Lower leg skin (tissue), 3 donors: ENCODE results near the gene SMOC1.

Experiments used
- POLR2A ChIP-seq, 2 donors: fragments of 450-650 bp; IDR thresholded peaks; one replicate each; pipeline ENCODE4 v1.6.1; 2016 to 2017; ENCODE audit warnings: antibody characterized with exemption in 2 of 2, mild to moderate bottlenecking in 1 of 2, moderate library complexity in 1 of 2
- TF ChIP-seq, protein P1 (sequence below), 3 donors: fragments of 450-650 bp; IDR thresholded peaks; one replicate each; pipeline ENCODE4 v1.5.1; 2016; ENCODE audit warnings: antibody characterized with exemption in 3 of 3, mild to moderate bottlenecking in 3 of 3, moderate library complexity in 2 of 3

DNA sequence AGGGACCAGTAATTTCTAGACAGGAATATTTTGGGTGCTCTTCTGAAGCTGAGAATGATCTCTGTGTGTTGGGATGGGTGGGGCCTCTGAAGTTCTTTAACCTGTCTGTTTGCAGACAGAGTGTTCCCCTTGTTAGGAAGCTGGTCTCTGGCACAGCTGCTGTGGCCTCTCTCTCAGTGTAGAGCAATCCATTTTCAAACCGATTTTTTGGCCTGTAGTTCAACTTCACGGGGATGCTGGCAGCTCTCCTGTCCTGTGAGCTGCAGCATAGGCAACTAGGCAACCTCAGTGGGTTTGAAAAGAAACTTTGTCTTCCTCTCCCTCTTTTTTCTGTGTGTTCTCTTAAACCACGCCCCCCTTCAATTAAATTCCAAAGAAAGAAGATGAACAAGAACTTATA, 69.1 kb downstream of the SMOC1 start:
- TF ChIP-seq, protein P1, sequence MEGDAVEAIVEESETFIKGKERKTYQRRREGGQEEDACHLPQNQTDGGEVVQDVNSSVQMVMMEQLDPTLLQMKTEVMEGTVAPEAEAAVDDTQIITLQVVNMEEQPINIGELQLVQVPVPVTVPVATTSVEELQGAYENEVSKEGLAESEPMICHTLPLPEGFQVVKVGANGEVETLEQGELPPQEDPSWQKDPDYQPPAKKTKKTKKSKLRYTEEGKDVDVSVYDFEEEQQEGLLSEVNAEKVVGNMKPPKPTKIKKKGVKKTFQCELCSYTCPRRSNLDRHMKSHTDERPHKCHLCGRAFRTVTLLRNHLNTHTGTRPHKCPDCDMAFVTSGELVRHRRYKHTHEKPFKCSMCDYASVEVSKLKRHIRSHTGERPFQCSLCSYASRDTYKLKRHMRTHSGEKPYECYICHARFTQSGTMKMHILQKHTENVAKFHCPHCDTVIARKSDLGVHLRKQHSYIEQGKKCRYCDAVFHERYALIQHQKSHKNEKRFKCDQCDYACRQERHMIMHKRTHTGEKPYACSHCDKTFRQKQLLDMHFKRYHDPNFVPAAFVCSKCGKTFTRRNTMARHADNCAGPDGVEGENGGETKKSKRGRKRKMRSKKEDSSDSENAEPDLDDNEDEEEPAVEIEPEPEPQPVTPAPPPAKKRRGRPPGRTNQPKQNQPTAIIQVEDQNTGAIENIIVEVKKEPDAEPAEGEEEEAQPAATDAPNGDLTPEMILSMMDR (IDR thresholded peaks at IDR 0.05) = no peak
- no peak for TF ChIP-seq POLR2A (IDR thresholded peaks at IDR 0.05)
